Neutrophil (primary cell): ENCODE data around the gene PKIG.

ENCODE experiments used
- H3K27ac ChIP-seq: fragments of 200-600 bp; sonication (generic); 2 replicates; pipeline ENCODE4 v1.5.1; 2016; ENCODE audit warnings: mild to moderate bottlenecking, moderate library complexity
- H3K27me3 ChIP-seq: fragments of 200-600 bp; sonication (generic); 2 replicates; pipeline ENCODE4 v1.6.0; 2016; ENCODE audit warnings: mild to moderate bottlenecking
- H3K36me3 ChIP-seq: fragments of 200-600 bp; sonication (generic); 2 replicates; pipeline ENCODE4 v1.5.1; 2017
- H3K4me1 ChIP-seq, 2 experiments: fragments of 200-600 bp in 1 of 2; sonication (generic) in 1 of 2; 1 replicate in 1 of 2; 2 replicates in 1 of 2; pipeline versions ENCODE4 v1.5.1 to v1.6.1; 2013 to 2016; ENCODE audit warnings: low read depth in 1 of 2, low read length in 1 of 2, mild to moderate bottlenecking in 1 of 2, moderate library complexity in 1 of 2; ENCODE audit not compliant: control insufficient read depth in 1 of 2, insufficient read depth in 1 of 2
- H3K4me3 ChIP-seq, 2 experiments: fragments of 200-600 bp in 1 of 2; sonication (generic) in 1 of 2; 1 replicate in 1 of 2; 2 replicates in 1 of 2; pipeline ENCODE4 v1.5.1; 2013 to 2016; ENCODE audit warnings: low read depth in 1 of 2, low read length in 1 of 2, mild to moderate bottlenecking in 1 of 2, moderate library complexity in 1 of 2
- H3K9me3 ChIP-seq: fragments of 200-600 bp; sonication (generic); 2 replicates; pipeline ENCODE4 v1.5.1; 2016
- TF ChIP-seq, protein P1 (sequence below): fragments of 200-600 bp; sonication (generic); IDR thresholded peaks from 2 replicates; pipeline ENCODE4 v1.5.1; 2016; ENCODE audit warnings: antibody characterized with exemption

PKIG gene

DNA sequence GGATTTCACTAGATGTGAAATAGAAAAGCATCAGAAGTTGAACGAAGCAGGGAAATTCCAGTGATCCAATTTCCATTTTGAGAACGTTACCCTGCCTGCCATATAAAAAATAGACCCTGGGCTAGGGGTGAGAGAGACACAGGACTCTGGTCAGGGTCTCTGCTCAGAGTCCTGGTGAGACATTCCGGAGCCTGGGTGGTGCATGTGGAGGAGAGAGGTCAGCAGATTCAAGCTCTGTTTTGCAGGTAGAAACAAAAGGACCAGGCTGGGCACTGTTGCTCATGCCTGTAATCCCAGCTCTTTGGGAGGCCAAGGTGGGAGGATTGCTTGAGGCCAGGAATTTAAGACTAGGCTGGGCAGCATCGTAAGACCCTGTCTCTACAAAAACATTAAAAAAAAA is 17.9 kb downstream of the PKIG start:
- no peak overlapping the region for H3K27ac ChIP-seq
- peaks cover 15 to 24% of the 10 kb centered on the region in 2 experiments for H3K4me1 ChIP-seq
- no peak overlapping the region for H3K4me3 ChIP-seq
- H3K36me3 ChIP-seq, result no peaks in the 10 kb centered on the region
- TF ChIP-seq, protein P1, sequence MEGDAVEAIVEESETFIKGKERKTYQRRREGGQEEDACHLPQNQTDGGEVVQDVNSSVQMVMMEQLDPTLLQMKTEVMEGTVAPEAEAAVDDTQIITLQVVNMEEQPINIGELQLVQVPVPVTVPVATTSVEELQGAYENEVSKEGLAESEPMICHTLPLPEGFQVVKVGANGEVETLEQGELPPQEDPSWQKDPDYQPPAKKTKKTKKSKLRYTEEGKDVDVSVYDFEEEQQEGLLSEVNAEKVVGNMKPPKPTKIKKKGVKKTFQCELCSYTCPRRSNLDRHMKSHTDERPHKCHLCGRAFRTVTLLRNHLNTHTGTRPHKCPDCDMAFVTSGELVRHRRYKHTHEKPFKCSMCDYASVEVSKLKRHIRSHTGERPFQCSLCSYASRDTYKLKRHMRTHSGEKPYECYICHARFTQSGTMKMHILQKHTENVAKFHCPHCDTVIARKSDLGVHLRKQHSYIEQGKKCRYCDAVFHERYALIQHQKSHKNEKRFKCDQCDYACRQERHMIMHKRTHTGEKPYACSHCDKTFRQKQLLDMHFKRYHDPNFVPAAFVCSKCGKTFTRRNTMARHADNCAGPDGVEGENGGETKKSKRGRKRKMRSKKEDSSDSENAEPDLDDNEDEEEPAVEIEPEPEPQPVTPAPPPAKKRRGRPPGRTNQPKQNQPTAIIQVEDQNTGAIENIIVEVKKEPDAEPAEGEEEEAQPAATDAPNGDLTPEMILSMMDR, result no peak
- H3K9me3 ChIP-seq, result no peaks in the 10 kb centered on the region
- no peaks in the 10 kb centered on the region for H3K27me3 ChIP-seq

DNA sequence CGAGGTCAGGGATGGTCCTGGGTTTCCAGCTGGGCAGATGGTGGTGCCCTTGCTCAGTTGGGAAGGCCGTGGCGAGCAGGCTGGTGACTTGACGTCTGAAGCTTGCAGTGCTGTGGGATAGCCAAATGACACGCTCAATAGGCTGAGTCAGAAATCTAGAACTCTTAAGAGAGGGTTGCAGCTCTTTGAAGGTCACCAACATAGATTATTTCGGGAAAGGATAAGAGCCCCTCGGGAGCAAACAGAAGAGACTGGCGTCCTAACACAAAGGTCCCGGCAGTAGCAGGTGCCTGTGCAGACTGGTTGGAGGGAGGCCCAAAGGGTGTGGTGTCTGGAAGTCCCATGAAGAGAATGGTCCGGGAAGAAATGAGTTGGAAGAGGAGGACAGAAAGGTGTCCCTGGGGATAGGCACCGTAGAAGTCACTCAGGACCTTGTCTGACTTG is 18.4 kb downstream of the PKIG start:
- no peaks in the 10 kb centered on the region for H3K9me3 ChIP-seq
- peaks cover 15 to 24% of the 10 kb centered on the region in 2 experiments for H3K4me1 ChIP-seq
- TF ChIP-seq, protein P1, result no peak
- H3K36me3 ChIP-seq, result no peaks in the 10 kb centered on the region
- H3K4me3 ChIP-seq, result no peak overlapping the region
- no peaks in the 10 kb centered on the region for H3K27me3 ChIP-seq
- no peak overlapping the region for H3K27ac ChIP-seq

DNA sequence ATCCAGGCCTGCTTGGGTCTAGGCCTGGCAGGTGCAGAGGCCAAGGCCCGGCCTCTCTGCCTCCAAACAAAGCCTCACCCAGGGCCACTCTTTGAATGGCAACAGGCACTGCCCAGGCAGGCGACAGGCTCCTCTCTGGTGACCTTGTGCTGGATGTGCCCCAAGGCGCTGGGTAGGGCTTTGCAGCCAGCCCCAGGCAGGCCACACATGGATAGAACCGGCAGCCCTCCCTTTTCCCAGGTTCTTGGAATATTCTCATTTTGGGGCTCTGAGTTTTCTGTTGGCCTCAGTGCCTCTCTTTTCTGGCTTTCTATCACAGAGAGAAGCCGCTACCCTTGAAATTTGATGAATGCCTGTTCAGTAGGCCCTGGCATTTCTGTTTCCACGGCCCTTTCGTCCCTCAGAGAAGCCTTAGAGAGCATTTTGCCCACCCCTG is 18.9 kb downstream of the PKIG start:
- H3K4me1 ChIP-seq, result peaks cover 15 to 24% of the 10 kb centered on the region in 2 experiments
- no peaks in the 10 kb centered on the region for H3K27me3 ChIP-seq
- H3K27ac ChIP-seq, result no peak overlapping the region
- no peaks in the 10 kb centered on the region for H3K9me3 ChIP-seq
- TF ChIP-seq, protein P1, result no peak
- H3K36me3 ChIP-seq, result no peaks in the 10 kb centered on the region
- H3K4me3 ChIP-seq, result no peak overlapping the region

DNA sequence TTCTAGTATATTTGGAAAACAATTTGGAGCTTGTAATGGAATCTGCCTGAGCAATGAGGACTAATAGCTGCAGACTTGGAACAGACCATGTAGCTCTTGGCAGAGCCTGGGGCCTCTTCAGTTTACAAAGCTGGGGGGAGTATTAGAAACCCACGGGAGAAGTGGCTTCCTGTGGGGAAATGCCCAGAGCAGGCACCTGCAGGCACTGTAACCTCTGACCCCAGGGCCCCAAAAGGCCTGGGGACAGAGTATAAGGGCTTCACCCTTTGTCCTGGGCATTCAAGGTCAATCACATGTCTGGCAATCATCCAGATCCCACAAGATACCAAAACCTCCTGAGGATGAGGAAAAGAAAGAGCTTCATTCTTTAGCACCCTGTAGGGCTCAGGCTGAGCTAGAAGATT is 19.4 kb downstream of the PKIG start:
- Histone ChIP-seq H3K4me1 (peaks cover 15 to 24% of the 10 kb centered on the region in 2 experiments), H3K36me3 (no peaks in the 10 kb centered on the region), H3K4me3 (no peak overlapping the region), H3K27ac (no peak overlapping the region), H3K9me3 (no peaks in the 10 kb centered on the region), H3K27me3 (no peaks in the 10 kb centered on the region)
- TF ChIP-seq, protein P1, result no peak

- Histone ChIP-seq H3K4me1 (peaks cover 6 to 14% of the 10 kb centered on the region in 2 experiments), H3K27ac (no peak overlapping the region), H3K36me3 (no peaks in the 10 kb centered on the region), H3K4me3 (no peak overlapping the region), H3K27me3 (no peaks in the 10 kb centered on the region), H3K9me3 (no peaks in the 10 kb centered on the region)
- TF ChIP-seq, protein P1, result no peak
Measured at GRCh38 chr20:44603327-44603726, 20.9 kb downstream of the PKIG start.
